ENCODE data around the gene FBXW2.

GRCh38 chr9:120833325-120833724, 40.1 kb upstream of the FBXW2 start:
- TF ChIP-seq CTCF (IDR thresholded peaks at IDR 0.05) (no peak), POLR2A (IDR thresholded peaks at IDR 0.05) (no peak)
